Activated CD4-positive, alpha-beta T cell treated with anti-CD3 and anti-CD28 coated beads, Interleukin-2, amount 10 ng/mL, durations not matched to agents 7 days and 5 days (primary cell): ENCODE results near the gene ZNF584. TPM values are rescaled to one million over a fixed set of nuclear protein-coding genes. Genes with fewer than 3 reads are reported as not detected.
A peak's percentile ranks its signal among the peaks of the same experiment; 100 is the strongest.
"Not testable (repeated sequence)": the region's sequence is repeated elsewhere in the genome, so short reads cannot be mapped to it uniquely, and the experiment has no call there.

Source experiments
- CTCF ChIA-PET: fragments of 350-600 bp; sonication (Branson Sonifier 250); formaldehyde crosslinking; loops from one replicate; lab custom pipeline; 2021; ENCODE audit warnings: antibody characterized with exemption; lab: Charles Lee
- POLR2A ChIA-PET: fragments of 350-600 bp; sonication (Branson Sonifier 250); formaldehyde crosslinking; loops from one replicate; lab custom pipeline; 2021; ENCODE audit warnings: antibody characterized with exemption; lab: Charles Lee
- DNase-seq: peaks from one replicate; pipeline ENCODE4 v3.0.0-alpha.2; 2020
- H3K27ac Mint-ChIP-seq: one replicate; pipeline ENCODE4 v1.8.0; 2021; ENCODE audit warnings: mild to moderate bottlenecking, moderate library complexity, mixed read lengths
- H3K27me3 Mint-ChIP-seq: one replicate; pipeline ENCODE4 v1.8.0; 2021; ENCODE audit warnings: mixed read lengths
- H3K36me3 Mint-ChIP-seq: one replicate; pipeline ENCODE4 v1.8.0; 2021; ENCODE audit warnings: low read depth, mixed read lengths
- H3K4me1 Mint-ChIP-seq: one replicate; pipeline ENCODE4 v1.8.0; 2021; ENCODE audit warnings: mixed read lengths
- H3K4me3 Mint-ChIP-seq: one replicate; pipeline ENCODE4 v1.8.0; 2021; ENCODE audit warnings: mild to moderate bottlenecking, moderate library complexity, mixed read lengths
- H3K9me3 Mint-ChIP-seq: one replicate; pipeline ENCODE4 v1.8.0; 2021; ENCODE audit warnings: mixed read lengths
- total RNA-seq, 2 experiments: library from RNA; stranded (reverse); gene quantifications; one replicate each; pipeline ENCODE4 v1.2.3, GENCODE V29; 2021

The ZNF584 gene
- 1 to 10 TPM; 6.7 to 6.8 TPM for total RNA-seq

GRCh38 chr19:58408152-58409009 lies at the start of gene ZNF584:
Gene ZNF584, plus strand, starts transcription at chr19:58408649. Its CDS starts 499 bp downstream, at chr19:58409148.
- CTCF ChIA-PET: interaction anchor here (0.6 to 1.5 kb wide), 5 partner anchors 9 to 44 kb away, joined by 3 to 4 read pairs (median 3); no protein-coding TSS in a partner anchor
- peaks cover 35% of the 10 kb centered on the region for H3K4me1 Mint-ChIP-seq
- peak; percentile 96 for DNase-seq

DNA sequence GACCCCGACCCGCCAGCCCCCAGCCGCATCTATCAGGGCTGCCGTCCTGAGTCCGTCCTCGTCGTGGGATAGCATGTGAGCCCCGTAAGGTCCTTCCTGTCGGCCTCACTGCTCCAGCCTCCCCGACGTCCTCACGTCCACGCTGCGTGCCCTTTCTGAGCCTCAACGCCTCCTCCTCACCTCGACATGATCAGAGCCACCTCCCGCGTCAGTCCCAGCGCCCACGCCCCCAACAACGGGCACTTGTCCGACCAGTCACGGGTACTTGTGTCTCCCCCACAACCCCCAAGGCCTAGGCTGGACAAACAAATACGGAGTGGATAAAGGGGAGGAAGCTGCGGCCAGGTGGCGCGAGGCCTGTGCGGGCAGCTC lies 46.6 kb upstream of the ZNF584 start:
- peak overlapping the region; percentile 87 for H3K4me3 Mint-ChIP-seq
- peak overlapping the region; percentile 87 for H3K27ac Mint-ChIP-seq
- peak; percentile 33 for DNase-seq
- no peaks in the 10 kb centered on the region for H3K27me3 Mint-ChIP-seq
- H3K4me1 Mint-ChIP-seq: peaks cover 16% of the 10 kb centered on the region
- H3K36me3 Mint-ChIP-seq: peaks cover 4% of the 10 kb centered on the region
- POLR2A ChIA-PET: no interaction called here
- CTCF ChIA-PET: interaction anchor here (1.0 to 1.6 kb wide), 3 partner anchors 15 to 152 kb away, joined by 3 to 5 read pairs (median 3); no protein-coding TSS in a partner anchor
- no peaks in the 10 kb centered on the region for H3K9me3 Mint-ChIP-seq

More at GRCh38 chr19:58408152-58409009, at the start of gene ZNF584:
- H3K36me3 Mint-ChIP-seq: peaks cover 6% of the 10 kb centered on the region
- H3K27ac Mint-ChIP-seq: peak within 1 kb of the TSS; percentile 90
- POLR2A ChIA-PET: interaction anchor here (0.8 kb wide), 1 partner anchor 82 kb away, joined by 3 read pairs; the partner anchor contains the start of gene ZSCAN22
- peaks cover 4% of the 10 kb centered on the region for H3K9me3 Mint-ChIP-seq
- no peaks in the 10 kb centered on the region for H3K27me3 Mint-ChIP-seq
- peak within 1 kb of the TSS; percentile 97 for H3K4me3 Mint-ChIP-seq

DNA sequence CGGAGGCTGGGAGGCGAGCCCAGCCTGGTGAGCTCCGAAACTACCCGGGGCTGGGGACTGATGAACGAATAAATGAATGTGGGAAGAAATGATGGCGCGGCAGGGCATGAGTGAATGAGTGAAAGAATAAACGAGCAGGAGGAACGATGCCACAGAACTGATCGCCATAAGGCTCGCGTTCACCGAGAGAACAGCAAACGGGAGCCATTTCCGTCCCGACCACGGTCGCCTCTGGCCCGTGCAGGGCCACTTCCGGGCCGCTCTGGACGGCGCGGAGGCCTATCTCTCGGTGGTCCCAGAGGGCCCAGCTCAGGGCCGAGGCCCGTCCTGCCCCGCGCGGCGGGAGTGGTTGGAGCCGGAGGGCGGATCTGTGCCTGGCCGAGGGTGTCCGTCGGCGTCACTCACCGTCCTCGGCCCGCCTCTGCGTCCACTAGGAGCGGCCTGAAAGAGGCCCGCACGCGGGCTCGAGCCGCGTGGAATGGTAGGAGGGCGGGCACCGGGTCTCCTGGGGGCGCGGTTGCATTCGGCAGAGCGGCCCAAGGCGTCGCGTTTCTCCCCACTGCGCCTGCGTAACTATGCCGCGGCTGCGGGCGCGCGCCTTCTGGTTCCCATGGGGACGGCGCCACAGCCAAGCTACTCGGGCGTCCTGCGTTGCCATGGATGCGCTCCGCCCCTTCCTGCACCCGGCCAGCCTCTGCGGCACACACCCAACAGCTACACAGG lies 46.0 kb upstream of the ZNF584 start, which contains the start of gene ZNF497:
Gene ZNF497 (minus strand): TSS at position 480 of the 723 bp plus-strand sequence. CDS start 5,116 bp downstream, outside the sequence.
- H3K27ac Mint-ChIP-seq: peak within 1 kb of the TSS; percentile 87
- DNase-seq: peak; percentile 97
- H3K4me1 Mint-ChIP-seq: peaks cover 16% of the 10 kb centered on the region
- no peaks in the 10 kb centered on the region for H3K27me3 Mint-ChIP-seq
- ChIA-PET CTCF (interaction anchor here (1.0 to 2.1 kb wide), 8 partner anchors 11 to 219 kb away, joined by 3 to 7 read pairs (median 4); no protein-coding TSS in a partner anchor), POLR2A (no interaction called here)
- H3K36me3 Mint-ChIP-seq: peaks cover 4% of the 10 kb centered on the region
- H3K4me3 Mint-ChIP-seq: peak within 1 kb of the TSS; percentile 87
- no peaks in the 10 kb centered on the region for H3K9me3 Mint-ChIP-seq

DNA sequence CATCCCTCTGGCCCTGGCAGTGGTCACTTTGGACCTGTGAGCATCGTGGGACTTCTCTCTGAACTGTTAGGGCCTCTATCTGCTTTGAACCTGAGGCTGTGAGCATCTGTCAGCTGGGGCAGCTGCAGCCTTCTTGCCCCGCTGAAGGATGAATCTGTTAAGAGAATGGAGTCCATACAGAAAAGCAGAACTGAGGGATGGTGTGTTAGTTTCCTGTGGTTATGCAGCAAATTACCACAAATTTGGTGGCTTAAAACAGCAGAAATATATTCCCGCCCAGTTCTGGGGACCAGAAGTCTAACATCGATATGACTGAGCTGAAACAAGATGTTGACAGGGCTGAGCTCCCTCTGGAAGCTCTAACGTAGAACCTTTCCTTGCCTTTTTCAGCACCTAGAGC lies 44.3 kb upstream of the ZNF584 start:
- ChIA-PET CTCF (interaction anchor here (0.9 to 2.1 kb wide), 4 partner anchors 14 to 44 kb away, joined by 3 to 7 read pairs (median 3); partner anchors contain the start of gene ZNF584), POLR2A (no interaction called here)
- no peak for DNase-seq
- Mint-ChIP-seq H3K4me1 (peaks cover 13% of the 10 kb centered on the region), H3K4me3 (no peak overlapping the region), H3K9me3 (no peaks in the 10 kb centered on the region), H3K27ac (no peak overlapping the region), H3K27me3 (no peaks in the 10 kb centered on the region), H3K36me3 (peaks cover 2% of the 10 kb centered on the region)

DNA sequence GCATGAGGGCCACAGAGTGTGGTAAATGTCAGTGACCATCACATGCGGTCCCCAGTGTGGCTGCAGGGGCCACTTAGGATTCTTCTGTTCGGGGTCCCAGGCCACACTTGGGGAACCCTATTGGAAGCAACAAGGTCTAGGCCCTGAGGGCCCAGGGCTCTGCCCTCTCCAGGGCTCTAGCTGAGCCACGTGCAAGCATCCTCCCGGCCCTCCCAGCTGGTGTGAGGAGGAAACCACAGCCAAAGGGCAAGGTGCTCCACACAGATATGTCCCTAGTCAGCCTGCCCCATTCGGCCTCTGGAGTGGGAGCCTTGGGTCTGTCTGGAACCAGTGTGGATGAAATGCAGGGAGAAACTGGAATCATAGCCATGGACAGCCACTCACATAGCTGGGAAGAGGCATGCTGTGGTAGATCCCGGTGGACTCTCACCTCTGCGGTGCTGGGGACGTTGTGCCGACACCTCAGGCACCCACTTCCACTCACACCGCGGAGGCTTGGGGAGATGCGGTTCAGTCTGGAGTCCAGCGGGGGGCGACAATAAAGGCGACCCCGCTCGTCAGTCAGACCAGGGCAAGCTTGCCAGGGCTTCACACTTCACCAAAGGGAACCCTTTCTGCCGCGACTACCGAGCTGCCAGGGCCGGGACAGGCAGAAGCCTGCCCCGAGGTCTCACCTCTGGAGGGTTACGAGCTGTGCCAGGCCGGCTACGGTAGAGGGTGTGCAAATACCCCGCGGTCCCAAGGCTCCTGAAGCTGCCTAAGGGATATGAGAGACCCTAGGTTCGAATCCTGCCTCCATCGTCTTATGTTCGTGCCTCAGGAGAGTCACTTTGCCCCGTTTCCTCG lies 41.6 kb upstream of the ZNF584 start:
- no peak overlapping the region for H3K4me3 Mint-ChIP-seq
- H3K27ac Mint-ChIP-seq: no peak overlapping the region

GRCh38 chr19:58367698-58368454 lies 40.6 kb upstream of the ZNF584 start:
- POLR2A ChIA-PET: no interaction called here
- DNase-seq: no peak
- no peaks in the 10 kb centered on the region for H3K9me3 Mint-ChIP-seq
- CTCF ChIA-PET: no interaction called here
- H3K4me3 Mint-ChIP-seq: no peak overlapping the region
- no peak overlapping the region for H3K27ac Mint-ChIP-seq
- H3K27me3 Mint-ChIP-seq: no peaks in the 10 kb centered on the region
- peaks cover 4% of the 10 kb centered on the region for H3K4me1 Mint-ChIP-seq
- H3K36me3 Mint-ChIP-seq: no peaks in the 10 kb centered on the region

More for the DNA sequence above, 41.6 kb upstream of the ZNF584 start:
- CTCF ChIA-PET: interaction anchor here (0.6 kb wide), 2 partner anchors 181 to 221 kb away, joined by 4 to 5 read pairs; no protein-coding TSS in a partner anchor
- DNase-seq: no peak
- no peaks in the 10 kb centered on the region for H3K9me3 Mint-ChIP-seq
- peaks cover under 1% of the 10 kb centered on the region for H3K36me3 Mint-ChIP-seq
- peaks cover 11% of the 10 kb centered on the region for H3K4me1 Mint-ChIP-seq
- H3K27me3 Mint-ChIP-seq: no peaks in the 10 kb centered on the region
- POLR2A ChIA-PET: no interaction called here

DNA sequence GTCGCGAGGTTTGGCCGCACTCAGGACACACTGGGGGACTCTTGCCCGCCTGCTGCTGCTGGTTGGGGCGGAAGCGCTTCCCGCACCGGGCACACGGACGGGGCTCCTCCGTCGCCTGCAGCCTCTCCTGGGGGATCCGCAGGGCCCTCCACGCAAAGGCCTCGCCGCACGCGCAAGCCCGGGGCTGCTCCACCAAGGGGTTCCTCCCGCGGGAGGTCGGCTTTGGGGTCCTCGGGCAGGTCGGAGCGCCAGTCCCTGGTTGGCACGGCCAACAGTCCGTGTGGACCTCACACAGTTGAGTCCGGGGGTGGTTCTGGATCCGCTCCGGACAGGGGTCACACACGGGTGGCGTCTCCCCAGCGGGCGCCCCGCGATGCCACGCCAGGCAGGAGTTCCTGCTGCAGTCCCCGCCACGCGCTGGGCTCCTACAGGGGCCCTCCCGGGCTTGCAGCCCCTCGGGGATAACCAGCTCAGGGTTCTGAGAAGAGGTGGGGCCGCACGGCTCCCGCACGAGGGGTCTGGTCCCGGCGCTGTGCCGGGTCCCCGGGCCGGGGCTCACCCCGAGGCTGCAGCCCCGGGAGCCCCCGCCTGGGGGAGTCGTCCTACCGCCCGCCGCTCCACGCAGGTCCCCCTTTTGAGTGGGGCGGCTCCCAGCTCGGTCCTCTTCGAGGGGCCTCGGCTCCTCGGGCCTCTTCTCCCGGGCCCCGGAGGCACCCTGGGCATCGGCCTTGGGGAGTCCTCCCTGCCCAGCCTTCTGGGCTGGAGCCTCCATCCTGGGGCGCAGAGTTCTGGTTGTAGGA lies 39.7 kb upstream of the ZNF584 start:
- Mint-ChIP-seq H3K27ac (no peak overlapping the region), H3K4me1 (peaks cover 2% of the 10 kb centered on the region), H3K4me3 (no peak overlapping the region), H3K9me3 (no peaks in the 10 kb centered on the region), H3K27me3 (no peaks in the 10 kb centered on the region), H3K36me3 (no peaks in the 10 kb centered on the region)
- ChIA-PET CTCF (no interaction called here), POLR2A (no interaction called here)
- no peak for DNase-seq

DNA sequence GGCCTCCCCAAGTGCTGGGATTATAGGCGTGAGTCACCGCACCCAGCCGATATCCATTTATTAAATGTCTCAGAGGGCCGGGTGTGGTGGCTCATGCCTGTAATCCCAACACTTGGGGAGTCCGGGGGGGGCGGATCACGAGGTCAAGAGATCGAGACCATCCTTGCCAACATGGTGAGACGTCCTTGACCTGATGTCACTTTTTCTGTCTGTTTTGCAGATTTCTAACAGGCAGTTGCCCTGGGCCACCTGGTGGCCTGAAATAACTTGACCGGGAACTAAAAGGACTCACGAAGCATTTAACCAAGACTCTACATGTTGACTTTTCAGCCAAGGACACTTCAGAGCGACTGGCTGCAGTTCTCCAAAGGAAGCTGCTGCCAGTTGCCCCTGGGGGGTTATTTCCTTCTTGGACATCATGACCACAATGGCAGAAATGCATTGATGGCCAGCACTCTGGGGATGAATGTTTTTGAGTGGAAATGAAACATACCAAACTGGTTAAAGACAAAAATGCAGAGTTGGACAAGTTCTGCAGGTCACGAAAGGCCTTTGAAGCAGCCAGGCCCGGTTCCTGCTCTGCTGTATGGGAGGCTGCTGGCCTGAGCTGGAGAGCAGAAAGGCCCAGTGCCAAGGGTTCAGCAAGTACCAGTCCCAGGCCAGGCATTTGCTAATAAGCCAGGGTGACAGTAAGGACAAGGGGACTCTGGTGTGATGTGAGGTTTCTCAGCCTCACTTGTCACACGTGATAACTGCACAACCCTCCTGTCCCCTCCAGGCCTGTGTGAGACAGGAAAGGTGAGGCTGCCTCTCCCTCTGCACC lies 35.9 kb upstream of the ZNF584 start:
- Mint-ChIP-seq H3K36me3 (no peaks in the 10 kb centered on the region), H3K27me3 (no peaks in the 10 kb centered on the region)
- CTCF ChIA-PET: interaction anchor here (0.9 to 1.8 kb wide), 3 partner anchors 9 to 147 kb away, joined by 3 to 7 read pairs (median 3); partner anchors contain the start of genes ZBTB45 and ZNF497

GRCh38 chr19:58374200-58374599 lies 34.2 kb upstream of the ZNF584 start:
- CTCF ChIA-PET: interaction anchor here (1.1 to 1.8 kb wide), 2 partner anchors 11 to 19 kb away, joined by 3 to 7 read pairs; partner anchors contain the start of gene ZNF497

More for the DNA sequence above, 35.9 kb upstream of the ZNF584 start:
- POLR2A ChIA-PET: no interaction called here
- H3K4me3 Mint-ChIP-seq: no peak overlapping the region
- H3K9me3 Mint-ChIP-seq: no peaks in the 10 kb centered on the region
- no peak overlapping the region for H3K27ac Mint-ChIP-seq
- DNase-seq: no peak
- no peaks in the 10 kb centered on the region for H3K4me1 Mint-ChIP-seq

GRCh38 chr19:58376724-58377123 lies 31.7 kb upstream of the ZNF584 start:
- DNase-seq, H3K4me3 Mint-ChIP-seq, H3K9me3 Mint-ChIP-seq, H3K36me3 Mint-ChIP-seq, H3K27ac Mint-ChIP-seq, POLR2A ChIA-PET, H3K27me3 Mint-ChIP-seq: not testable (repeated sequence)
- peaks cover 16% of the 10 kb centered on the region for H3K4me1 Mint-ChIP-seq
- CTCF ChIA-PET: interaction anchor here (1.8 to 1.9 kb wide), 2 partner anchors 11 to 14 kb away, joined by 3 to 5 read pairs; partner anchors contain the start of gene ZNF497

More at GRCh38 chr19:58374200-58374599, 34.2 kb upstream of the ZNF584 start:
- no peak overlapping the region for H3K27ac Mint-ChIP-seq
- no peak for DNase-seq
- H3K27me3 Mint-ChIP-seq: no peaks in the 10 kb centered on the region
- POLR2A ChIA-PET: no interaction called here
- H3K36me3 Mint-ChIP-seq: no peaks in the 10 kb centered on the region
- H3K4me1 Mint-ChIP-seq: peaks cover 4% of the 10 kb centered on the region
- no peak overlapping the region for H3K4me3 Mint-ChIP-seq
- no peaks in the 10 kb centered on the region for H3K9me3 Mint-ChIP-seq
